ENCODE results near the gene LRRTM4. TPM values are rescaled to one million over a fixed set of nuclear protein-coding genes. Genes with fewer than 3 reads are reported as not detected.

The LRRTM4 gene
- total RNA-seq, 1 donor from 2014 or later = not detected

GRCh38 chr2:77322431-77322830, 199.7 kb downstream of the LRRTM4 start:
- Mint-ChIP-seq H3K36me3 (ENCODE audit: unreplicated experiment) (no peaks in the 10 kb centered on the region), H3K27me3 (ENCODE audit: unreplicated experiment) (no peaks in the 10 kb centered on the region), H3K4me3 (ENCODE audit: unreplicated experiment) (no peak overlapping the region), H3K4me1 (ENCODE audit: unreplicated experiment) (no peaks in the 10 kb centered on the region), H3K27ac (ENCODE audit: unreplicated experiment) (no peak overlapping the region), H3K9me3 (ENCODE audit: unreplicated experiment) (peaks cover 4% of the 10 kb centered on the region)
- no peak for TF ChIP-seq CTCF (IDR thresholded peaks at IDR 0.05)
- no peak for DNase-seq (ENCODE audit: extremely low spot score, unreplicated experiment)

- no peak for DNase-seq (ENCODE audit: extremely low spot score, unreplicated experiment)
- H3K27ac Mint-ChIP-seq (ENCODE audit: unreplicated experiment) = no peak overlapping the region
- no peaks in the 10 kb centered on the region for H3K27me3 Mint-ChIP-seq (ENCODE audit: unreplicated experiment)
- TF ChIP-seq CTCF (IDR thresholded peaks at IDR 0.05) = no peak
- H3K9me3 Mint-ChIP-seq (ENCODE audit: unreplicated experiment) = peaks cover 4% of the 10 kb centered on the region
- H3K4me3 Mint-ChIP-seq (ENCODE audit: unreplicated experiment) = no peak overlapping the region
- H3K4me1 Mint-ChIP-seq (ENCODE audit: unreplicated experiment) = no peaks in the 10 kb centered on the region
- H3K36me3 Mint-ChIP-seq (ENCODE audit: unreplicated experiment) = no peaks in the 10 kb centered on the region
These were observed 207.5 kb downstream of the LRRTM4 start for GRCh38 chr2:77314721-77315120.

GRCh38 chr2:77310416-77310815, 211.8 kb downstream of the LRRTM4 start:
- Mint-ChIP-seq H3K4me1 (ENCODE audit: unreplicated experiment) (no peaks in the 10 kb centered on the region), H3K4me3 (ENCODE audit: unreplicated experiment) (no peak overlapping the region), H3K27ac (ENCODE audit: unreplicated experiment) (no peak overlapping the region), H3K9me3 (ENCODE audit: unreplicated experiment) (no peaks in the 10 kb centered on the region), H3K27me3 (ENCODE audit: unreplicated experiment) (no peaks in the 10 kb centered on the region), H3K36me3 (ENCODE audit: unreplicated experiment) (no peaks in the 10 kb centered on the region)
- no peak for TF ChIP-seq CTCF (IDR thresholded peaks at IDR 0.05)
- no peak for DNase-seq (ENCODE audit: extremely low spot score, unreplicated experiment)

- Mint-ChIP-seq H3K36me3 (ENCODE audit: unreplicated experiment) (no peaks in the 10 kb centered on the region), H3K4me3 (ENCODE audit: unreplicated experiment) (no peak overlapping the region), H3K9me3 (ENCODE audit: unreplicated experiment) (no peaks in the 10 kb centered on the region), H3K4me1 (ENCODE audit: unreplicated experiment) (no peaks in the 10 kb centered on the region), H3K27me3 (ENCODE audit: unreplicated experiment) (no peaks in the 10 kb centered on the region), H3K27ac (ENCODE audit: unreplicated experiment) (no peak overlapping the region)
- no peak for DNase-seq (ENCODE audit: extremely low spot score, unreplicated experiment)
- no peak for TF ChIP-seq CTCF (IDR thresholded peaks at IDR 0.05)
These were observed 212.5 kb downstream of the LRRTM4 start for GRCh38 chr2:77309725-77310124.

- DNase-seq (ENCODE audit: extremely low spot score, unreplicated experiment) = no peak
- no peak overlapping the region for H3K27ac Mint-ChIP-seq (ENCODE audit: unreplicated experiment)
- no peak for TF ChIP-seq CTCF (IDR thresholded peaks at IDR 0.05)
- no peak overlapping the region for H3K4me3 Mint-ChIP-seq (ENCODE audit: unreplicated experiment)
- no peaks in the 10 kb centered on the region for H3K27me3 Mint-ChIP-seq (ENCODE audit: unreplicated experiment)
- H3K36me3 Mint-ChIP-seq (ENCODE audit: unreplicated experiment) = no peaks in the 10 kb centered on the region
- H3K9me3 Mint-ChIP-seq (ENCODE audit: unreplicated experiment) = no peaks in the 10 kb centered on the region
- H3K4me1 Mint-ChIP-seq (ENCODE audit: unreplicated experiment) = no peaks in the 10 kb centered on the region
These were observed 220.7 kb downstream of the LRRTM4 start for GRCh38 chr2:77301441-77301840.

Data from osteocyte (in vitro differentiated cells).